PFSK-1 (cell line): ENCODE results near the gene B4GALT3.

ENCODE experiments used
- FOXP2 ChIP-seq: optimal IDR thresholded peaks from 2 replicates; pipeline ENCODE3; 2011; ENCODE audit warnings: borderline replicate concordance, control low read depth, inconsistent platforms; ENCODE audit not compliant: insufficient read depth; ENCODE audit errors: extremely low read length, extremely low read depth
- POLR2AphosphoS5 ChIP-seq: IDR thresholded peaks from 2 replicates; pipeline ENCODE4 v1.6.1; 2012; ENCODE audit warnings: low read depth, mild to moderate bottlenecking, control low read depth, low read length, moderate library complexity
- REST ChIP-seq, 2 experiments: IDR thresholded peaks; 2 replicates each; pipeline versions ENCODE4 v1.6.1 to v1.8.0; 2011 to 2012; ENCODE audit warnings: low read depth in 2 of 2, low read length in 2 of 2, control low read depth in 1 of 2, inconsistent platforms in 1 of 2, mild to moderate bottlenecking in 1 of 2, moderate library complexity in 1 of 2; ENCODE audit not compliant: insufficient read depth in 1 of 2
- SIN3A ChIP-seq: IDR thresholded peaks from 2 replicates; pipeline ENCODE4 v1.6.1; 2012; ENCODE audit warnings: mild to moderate bottlenecking, low read length, moderate library complexity, borderline replicate concordance; ENCODE audit not compliant: insufficient read depth
- TAF1 ChIP-seq: IDR thresholded peaks from 2 replicates; pipeline ENCODE4 v1.6.1; 2012; ENCODE audit warnings: low read length, control low read depth, borderline replicate concordance; ENCODE audit not compliant: insufficient read depth

Gene B4GALT3

GRCh38 chr1:161161652-161162051, 15.7 kb downstream of the B4GALT3 start:
- TF ChIP-seq REST (IDR thresholded peaks at IDR 0.05; ENCODE audit: insufficient read depth in 1 of 2, low read depth in 2 of 2, low read length in 2 of 2) (no peak), FOXP2 (no peak), TAF1 (no peak), SIN3A (no peak), POLR2AphosphoS5 (no peak)

GRCh38 chr1:161160671-161161145, 16.6 kb downstream of the B4GALT3 start:
- TF ChIP-seq POLR2AphosphoS5 (no peak), TAF1 (no peak), SIN3A (no peak), REST (IDR thresholded peaks at IDR 0.05; ENCODE audit: insufficient read depth in 1 of 2, low read depth in 2 of 2, low read length in 2 of 2) (no peak), FOXP2 (no peak)

GRCh38 chr1:161159913-161160243, 17.4 kb downstream of the B4GALT3 start:
- TF ChIP-seq TAF1 (no peak), FOXP2 (no peak), REST (IDR thresholded peaks at IDR 0.05; ENCODE audit: insufficient read depth in 1 of 2, low read depth in 2 of 2, low read length in 2 of 2) (no peak), POLR2AphosphoS5 (no peak), SIN3A (no peak)

- TF ChIP-seq POLR2AphosphoS5 = peak; percentile 74; the same call in 1 of the 2 replicates
- TF ChIP-seq SIN3A = no peak
- TF ChIP-seq FOXP2 = no peak
- peak; percentile 99 for TF ChIP-seq TAF1
- peak in 1 of 2 experiments; percentile 70; a peak in 1 of 4 replicates for TF ChIP-seq REST (IDR thresholded peaks at IDR 0.05; ENCODE audit: insufficient read depth in 1 of 2, low read depth in 2 of 2, low read length in 2 of 2)
These were observed 18.0 kb downstream of the B4GALT3 start, which contains the start of gene USP21 for GRCh38 chr1:161159087-161159912. Gene USP21 (plus strand): TSS chr1:161159500. CDS start chr1:161160641, 1,141 bp downstream.
